Lung microvascular endothelial cell (primary cell): ENCODE results near the gene HIRIP3. TPM values are rescaled to one million over a fixed set of nuclear protein-coding genes. Genes with fewer than 3 reads are reported as not detected.

Source experiments
- DNase-seq, 2 donors: peaks; one replicate each; pipeline versions ENCODE4 v3.0.0 to v3.0.0-alpha.2; 2010; ENCODE audit warnings: low read depth in 2 of 2
- total RNA-seq: library from RNA; depleted of rRNA; stranded (reverse); fragments of >200 nt; gene quantifications from 2 replicates; pipeline ENCODE4 v1.2.1, GENCODE V29; 2014

HIRIP3 gene
- total RNA-seq, 1 donor from 2014 or later, result 3.6 TPM

DNA sequence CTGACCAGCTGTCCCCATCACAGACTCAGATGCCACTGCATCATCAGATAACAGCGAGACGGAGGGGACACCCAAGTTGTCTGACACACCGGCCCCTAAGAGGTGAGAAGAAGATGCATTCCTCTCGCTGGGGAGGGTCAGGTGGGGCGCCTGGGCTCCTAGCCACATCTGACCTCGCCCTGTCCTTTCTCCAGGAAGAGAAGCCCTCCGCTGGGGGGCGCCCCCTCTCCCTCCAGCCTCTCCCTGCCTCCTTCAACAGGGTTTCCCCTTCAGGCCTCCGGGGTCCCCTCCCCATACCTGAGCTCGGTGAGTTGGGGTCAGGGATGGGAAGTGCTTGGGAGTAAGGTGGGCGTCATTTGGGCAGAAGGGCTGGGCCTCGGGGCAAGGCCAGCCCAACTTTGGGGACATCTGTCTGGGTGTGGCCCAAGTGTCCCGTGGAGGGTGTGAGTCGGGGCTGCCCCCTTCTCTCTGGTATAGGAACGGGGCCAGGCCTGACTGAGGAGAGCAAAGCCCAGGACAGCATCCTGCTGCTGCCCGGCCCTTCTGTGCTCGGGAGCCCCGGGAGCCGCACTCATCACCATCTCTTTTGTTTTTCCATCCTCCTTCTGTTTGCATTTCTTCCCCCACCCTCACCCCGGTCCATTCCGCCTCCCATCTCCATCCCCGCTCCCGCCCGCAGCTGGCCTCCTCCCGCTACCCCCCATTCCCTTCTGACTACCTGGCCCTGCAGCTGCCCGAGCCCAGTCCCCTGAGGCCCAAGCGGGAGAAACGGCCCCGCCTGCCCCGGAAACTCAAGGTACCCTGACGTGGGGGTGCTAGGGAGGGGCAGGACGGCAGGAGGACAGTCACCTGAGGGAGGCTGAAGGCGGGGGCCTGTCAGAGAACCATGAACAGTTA lies 5.6 kb upstream of the HIRIP3 start:
- DNase-seq, result no peak

DNA sequence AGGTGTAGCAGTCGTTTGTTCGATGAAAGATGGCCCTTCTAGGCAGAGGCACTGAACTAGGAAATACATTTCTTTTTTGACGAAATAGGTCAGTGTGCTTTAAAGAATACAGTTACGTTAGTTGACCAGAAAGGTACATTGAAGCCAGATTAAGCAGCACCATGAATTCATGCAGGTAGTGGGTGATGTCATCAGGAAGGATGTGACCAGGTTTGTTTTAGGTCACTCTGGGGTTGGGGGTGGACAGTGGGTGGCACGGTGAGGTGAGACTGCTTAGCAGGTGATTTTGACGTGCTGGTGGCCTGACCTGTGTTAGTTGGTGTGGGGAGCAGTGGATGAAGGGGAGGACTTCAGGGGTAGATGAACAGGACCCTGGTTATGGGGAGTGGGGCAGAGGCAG lies 4.2 kb upstream of the HIRIP3 start:
- DNase-seq, result no peak

DNA sequence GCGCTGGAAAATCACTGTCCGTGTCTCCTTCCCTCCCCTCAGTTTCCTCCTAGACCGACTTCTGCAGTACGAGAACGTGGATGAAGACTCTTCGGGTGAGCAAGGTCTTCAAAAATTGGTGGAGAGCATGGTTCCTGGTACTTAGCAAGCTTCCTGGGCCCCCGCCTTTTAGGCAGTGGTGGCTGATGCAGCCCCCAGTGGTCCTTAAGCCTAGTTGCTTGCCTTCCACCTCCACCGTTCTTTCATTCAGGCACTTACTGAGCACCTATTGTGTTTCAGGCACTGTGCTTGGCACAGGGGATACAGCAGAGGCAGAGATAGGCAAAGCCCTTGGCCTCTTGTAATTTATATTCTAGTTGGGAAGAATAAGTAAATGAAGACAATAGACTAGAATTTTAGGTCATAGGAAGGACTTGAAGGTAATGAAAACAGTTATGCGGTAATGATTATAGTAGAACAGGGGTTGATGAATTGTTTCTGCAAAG lies 1.4 kb upstream of the HIRIP3 start:
- DNase-seq, result peak in 1 of 2 donors; percentile 14

DNA sequence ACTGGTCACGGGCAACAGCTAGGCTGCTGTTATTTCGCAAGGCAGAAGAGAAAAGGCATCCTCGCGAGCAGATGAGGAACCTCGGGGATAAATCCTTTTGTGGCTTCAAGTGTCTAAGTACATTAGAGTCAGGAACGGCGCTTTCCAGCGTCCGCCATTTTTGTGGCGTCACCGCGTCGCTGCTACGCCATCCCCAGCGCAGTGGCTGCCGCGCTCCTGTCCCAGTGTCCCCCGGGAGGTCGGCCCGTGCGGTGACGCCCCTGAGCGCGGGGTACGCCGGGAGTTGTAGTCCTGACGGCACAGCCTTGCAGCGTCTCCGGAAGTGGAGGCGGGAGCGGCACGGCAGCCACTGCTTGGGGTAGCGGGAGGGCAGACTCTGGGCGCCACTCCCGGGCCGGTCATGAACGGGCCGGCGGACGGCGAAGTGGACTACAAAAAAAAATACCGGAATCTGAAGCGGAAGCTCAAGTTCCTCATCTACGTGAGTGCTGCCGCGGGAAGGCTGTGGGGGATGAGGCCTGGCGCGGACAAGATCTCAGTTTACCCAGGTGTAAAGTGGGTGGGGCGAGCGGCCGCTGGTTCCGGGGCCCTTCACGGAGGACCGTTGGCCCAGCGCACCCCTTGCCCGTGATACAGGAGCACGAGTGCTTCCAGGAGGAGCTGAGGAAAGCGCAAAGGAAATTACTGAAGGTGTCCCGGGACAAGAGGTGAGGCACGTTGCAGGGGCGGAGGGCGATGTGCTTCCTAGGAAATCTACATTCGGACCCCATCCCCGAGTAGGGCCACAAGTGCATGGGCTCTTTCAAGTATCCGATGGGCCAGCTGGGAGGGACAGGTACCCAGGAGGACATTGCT lies 721 bp upstream of the HIRIP3 start, which contains the start of gene INO80E:
TSS of gene INO80E (plus strand) at position 331 of the 855 bp plus-strand sequence. CDS start at position 401, 70 bp downstream.
- peak; percentile 96 to 97 for DNase-seq

DNA sequence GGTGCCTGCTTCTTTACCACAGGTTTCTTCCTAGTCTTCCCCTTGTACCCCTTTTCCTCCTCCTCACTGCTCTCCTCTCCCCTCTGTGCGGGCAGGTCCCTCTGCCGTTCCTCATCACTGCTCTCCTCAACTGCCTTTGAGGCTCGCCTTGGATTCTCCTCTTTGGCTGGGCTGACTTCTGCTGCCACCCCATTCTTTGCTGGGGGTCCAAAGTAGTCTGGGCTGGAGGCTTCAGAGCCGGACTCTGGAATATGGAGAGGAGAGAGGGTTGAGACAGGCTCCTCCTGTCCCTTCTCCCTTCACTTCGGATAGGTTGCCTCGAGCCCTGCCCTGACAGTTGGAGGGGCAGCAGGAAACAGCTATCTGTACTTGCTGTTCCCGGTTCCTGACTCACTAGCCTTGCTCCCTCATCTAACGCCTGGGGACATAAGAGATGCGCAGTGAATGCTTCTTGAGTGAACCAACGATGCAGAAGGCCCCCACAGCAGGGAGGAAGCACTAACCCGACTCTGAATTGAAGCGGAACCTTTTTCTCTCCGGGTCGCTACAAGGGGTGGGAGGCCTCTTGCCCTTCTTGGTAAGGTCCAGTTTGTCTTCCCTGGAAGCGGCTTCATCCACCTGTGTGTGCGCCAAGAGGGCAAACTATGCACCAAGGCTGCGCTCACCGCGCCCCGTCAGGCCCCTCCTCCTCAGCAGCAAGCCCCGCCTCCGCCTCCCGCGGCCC lies 655 bp downstream of the HIRIP3 start:
- DNase-seq, result peak; percentile 23 to 54

DNA sequence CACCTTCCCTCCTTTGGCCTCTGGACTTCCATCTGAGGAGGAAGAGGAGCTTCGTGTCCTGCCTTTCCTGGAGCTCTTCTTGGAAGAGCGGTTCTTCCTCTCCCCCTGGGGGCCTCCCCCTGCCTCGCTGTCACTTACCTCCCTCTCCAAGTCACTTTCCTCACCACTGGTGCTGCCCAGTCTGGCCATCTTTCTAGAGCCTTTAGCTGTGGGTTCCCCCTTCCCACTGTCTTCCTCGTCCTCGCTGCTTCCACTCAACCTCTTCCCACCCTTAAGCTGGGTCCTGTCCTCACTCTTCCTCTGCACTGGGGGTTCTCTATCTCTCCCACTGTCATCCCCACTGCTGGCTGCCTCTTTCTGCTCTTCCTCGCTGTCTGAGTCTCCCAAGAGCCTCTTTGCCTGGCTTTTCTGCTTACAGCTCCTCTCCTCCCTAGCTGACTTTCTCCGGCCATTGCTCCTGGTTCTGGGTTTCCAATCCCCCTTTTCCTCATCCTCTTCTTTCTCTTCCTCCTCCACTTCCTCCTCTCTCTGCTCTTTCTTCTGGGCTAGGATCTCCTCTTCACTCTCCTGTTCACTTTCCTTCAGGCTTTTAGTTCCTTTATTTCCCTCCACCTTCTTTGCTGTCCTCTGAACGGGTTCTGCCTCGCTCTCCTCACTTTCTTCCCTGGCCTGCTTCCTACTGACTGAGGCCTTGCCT lies 1.4 kb downstream of the HIRIP3 start:
- no peak for DNase-seq

- DNase-seq, result no peak
Observed at GRCh38 chr16:29993191-29993902, 2.1 kb downstream of the HIRIP3 start.

DNA sequence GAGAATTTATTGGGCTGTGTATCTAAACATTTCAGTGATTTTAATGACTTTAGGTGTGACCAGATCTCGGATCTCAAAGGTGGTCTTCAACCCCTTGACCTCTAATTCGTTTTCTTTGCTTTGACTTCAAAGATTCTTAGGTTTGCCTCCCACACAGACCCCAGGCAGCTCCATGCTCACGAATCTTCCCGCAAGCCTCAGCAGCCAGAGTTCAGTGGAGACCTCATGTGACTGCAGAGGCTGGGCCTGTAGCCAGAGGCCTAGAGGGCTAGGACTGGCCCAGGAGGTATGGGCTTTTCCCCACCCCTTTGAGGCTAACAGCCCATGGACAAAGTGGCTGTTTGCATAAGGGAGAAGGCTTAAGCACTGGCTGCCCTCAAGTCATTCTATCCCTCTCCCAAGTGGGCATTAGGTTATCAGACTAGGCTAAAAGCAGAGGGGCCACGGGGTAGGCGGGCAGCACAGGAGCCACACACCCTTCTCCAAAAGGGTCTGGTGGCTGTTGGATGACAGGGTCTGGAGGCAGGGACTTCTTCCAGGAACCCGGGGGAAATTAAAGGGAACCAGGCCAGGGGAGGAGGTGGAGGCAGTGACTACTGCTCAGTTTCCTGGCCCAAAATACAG lies 3.0 kb downstream of the HIRIP3 start:
- DNase-seq, result peak in 1 of 2 donors; percentile 32

DNA sequence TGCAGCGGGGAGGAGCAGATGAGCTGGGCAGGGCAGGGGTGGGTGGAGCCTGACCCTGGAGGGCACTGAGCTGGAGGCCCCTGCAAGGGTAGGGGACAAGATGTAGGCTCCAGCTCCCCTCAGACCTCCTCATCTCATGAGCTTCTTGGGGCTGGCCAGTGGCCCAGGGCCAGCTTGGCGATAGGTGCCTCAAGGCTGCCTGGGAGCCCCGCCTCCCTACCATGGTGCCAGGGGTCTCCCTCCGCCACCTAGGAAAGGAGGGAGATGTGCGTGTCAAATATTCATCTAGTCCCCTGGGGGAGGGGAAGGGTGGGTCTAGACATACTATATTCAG lies 3.9 kb downstream of the HIRIP3 start:
- no peak for DNase-seq

GRCh38 chr16:29990883-29991570 lies 4.4 kb downstream of the HIRIP3 start:
- no peak for DNase-seq

DNA sequence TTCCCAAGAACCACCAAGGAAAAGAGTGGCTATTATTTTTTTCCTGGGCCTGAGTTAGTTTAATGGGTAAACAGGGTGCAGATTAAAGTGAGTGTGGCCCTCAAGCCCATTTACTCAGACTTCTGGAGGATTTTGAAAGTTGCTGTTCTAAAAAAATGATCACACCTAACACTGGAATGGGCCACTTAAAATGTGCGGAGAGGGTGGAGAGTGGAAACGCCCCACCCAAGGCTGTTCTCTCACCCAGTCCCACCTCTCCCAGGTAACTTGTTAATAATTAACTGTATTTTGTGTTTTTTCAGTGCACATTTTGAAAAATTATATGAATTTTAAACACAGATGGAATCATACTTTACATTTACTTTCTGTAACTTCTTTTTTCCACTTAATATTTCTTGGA lies 5.4 kb downstream of the HIRIP3 start:
- no peak for DNase-seq

DNA sequence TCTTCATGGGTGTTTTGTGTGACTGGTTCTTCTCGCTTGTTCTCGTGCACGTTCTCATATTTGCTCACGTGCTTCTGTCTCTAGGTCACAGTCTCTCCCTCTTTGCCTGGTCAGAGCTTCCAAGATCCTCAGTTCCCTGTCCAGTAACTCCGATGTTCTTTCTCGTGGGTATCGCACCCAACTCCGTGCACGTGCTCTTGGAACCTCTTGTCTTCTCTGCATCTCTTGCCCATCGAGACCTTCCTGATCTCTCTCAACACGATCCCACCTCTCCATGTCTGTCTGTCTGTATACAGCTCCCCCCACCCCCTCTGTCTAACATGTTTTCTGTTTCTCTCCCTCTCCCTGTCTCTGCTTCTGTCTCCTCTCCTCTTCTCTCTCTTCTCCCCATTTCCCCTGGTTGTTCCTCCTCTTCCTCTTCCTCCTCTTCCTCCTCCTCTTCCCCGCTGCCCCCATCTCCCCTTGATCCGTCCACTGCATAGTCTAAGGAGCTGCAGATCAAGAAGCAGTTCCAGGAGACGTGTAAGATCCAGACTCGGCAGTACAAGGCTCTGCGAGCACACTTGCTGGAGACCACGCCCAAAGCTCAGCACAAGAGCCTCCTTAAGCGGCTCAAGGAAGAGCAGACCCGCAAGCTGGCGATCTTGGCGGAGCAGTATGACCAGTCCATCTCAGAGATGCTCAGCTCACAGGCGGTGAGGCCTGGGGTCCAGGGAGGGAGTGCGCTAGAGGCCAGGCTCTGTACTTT lies 6.1 kb downstream of the HIRIP3 start:
- no peak for DNase-seq

DNA sequence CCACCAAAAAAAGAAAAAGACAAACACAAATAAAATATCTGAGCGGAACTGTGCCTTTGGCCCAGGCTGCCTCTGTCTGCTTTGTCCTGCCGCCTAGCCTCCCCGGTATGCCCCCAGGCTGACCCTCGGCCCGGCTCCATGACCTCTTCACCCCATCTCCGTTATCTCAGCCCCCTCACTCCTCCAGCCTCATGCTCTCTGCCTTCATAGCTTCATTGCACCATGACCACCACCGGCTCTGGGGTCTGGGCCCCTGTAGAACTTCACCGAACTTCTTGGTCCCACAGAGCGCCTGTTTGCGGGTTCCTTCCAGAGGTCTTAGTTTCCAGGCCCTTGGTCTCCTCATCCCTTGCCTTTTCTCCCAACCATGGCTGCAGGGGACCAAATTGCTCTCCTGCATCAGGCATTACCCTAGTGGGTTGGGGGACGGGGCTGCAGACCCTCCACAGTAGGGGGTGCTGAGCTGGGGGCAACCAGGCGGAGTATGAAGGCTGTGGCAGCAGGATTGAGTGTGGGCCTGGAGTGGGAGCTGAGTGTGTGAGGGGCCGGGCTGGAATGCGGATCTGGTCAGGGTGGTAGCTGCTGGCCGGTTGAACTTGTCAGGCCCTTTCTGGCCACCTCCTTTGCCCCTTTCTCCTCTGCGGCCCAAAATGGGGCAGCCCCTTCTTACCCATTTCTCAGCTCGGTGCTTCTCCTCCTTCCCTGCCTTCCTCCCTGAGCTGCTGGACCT lies 6.9 kb downstream of the HIRIP3 start:
- DNase-seq, result no peak

GRCh38 chr16:29987371-29988085 lies 7.9 kb downstream of the HIRIP3 start:
- no peak for DNase-seq

DNA sequence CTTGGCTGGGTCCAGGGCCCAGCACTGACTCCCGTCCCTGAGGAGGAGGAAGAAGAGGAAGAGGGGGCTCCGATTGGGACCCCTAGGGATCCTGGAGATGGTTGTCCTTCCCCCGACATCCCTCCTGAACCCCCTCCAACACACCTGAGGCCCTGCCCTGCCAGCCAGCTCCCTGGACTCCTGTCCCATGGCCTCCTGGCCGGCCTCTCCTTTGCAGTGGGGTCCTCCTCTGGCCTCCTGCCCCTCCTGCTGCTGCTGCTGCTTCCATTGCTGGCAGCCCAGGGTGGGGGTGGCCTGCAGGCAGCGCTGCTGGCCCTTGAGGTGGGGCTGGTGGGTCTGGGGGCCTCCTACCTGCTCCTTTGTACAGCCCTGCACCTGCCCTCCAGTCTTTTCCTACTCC lies 8.5 kb downstream of the HIRIP3 start:
- no peak for DNase-seq

- no peak for DNase-seq
Observed at GRCh38 chr16:29986231-29986630, 9.2 kb downstream of the HIRIP3 start.

- DNase-seq, result no peak
Observed at GRCh38 chr16:29985271-29985811, 10.1 kb downstream of the HIRIP3 start.
